SK-MEL-5 (cell line): ENCODE results near the gene HNRNPH2. TPM values are rescaled to one million over a fixed set of nuclear protein-coding genes. Genes with fewer than 3 reads are reported as not detected.
A peak's percentile ranks its signal among the peaks of the same experiment; 100 is the strongest.

Source experiments
- DNase-seq: peaks from one replicate; pipeline ENCODE4 v3.0.0-alpha.2; 2016; ENCODE audit warnings: low read depth, low spot score
- in situ Hi-C: cut with HindIII; loops from 2 replicates; pipeline ENCODE4 v1.10.0; 2016; ENCODE audit warnings: low sequenced_read_pairs, high pct_unique_total_duplicates, low pct_unique_long_range_greater_than_20kb
- polyA plus RNA-seq, 2 experiments: library from polyadenylated mRNA; depleted of rRNA; stranded (reverse); fragments of >200 nt; gene quantifications; 2 replicates each; pipeline ENCODE4 v1.2.3, GENCODE V29; 2015
- total RNA-seq: library from RNA; depleted of rRNA; stranded (reverse); fragments of >200 nt; shearing (Covaris generic); gene quantifications from 2 replicates; pipeline ENCODE4 v1.2.3, GENCODE V29; 2014; rRNA removed

HNRNPH2 gene, protein sequence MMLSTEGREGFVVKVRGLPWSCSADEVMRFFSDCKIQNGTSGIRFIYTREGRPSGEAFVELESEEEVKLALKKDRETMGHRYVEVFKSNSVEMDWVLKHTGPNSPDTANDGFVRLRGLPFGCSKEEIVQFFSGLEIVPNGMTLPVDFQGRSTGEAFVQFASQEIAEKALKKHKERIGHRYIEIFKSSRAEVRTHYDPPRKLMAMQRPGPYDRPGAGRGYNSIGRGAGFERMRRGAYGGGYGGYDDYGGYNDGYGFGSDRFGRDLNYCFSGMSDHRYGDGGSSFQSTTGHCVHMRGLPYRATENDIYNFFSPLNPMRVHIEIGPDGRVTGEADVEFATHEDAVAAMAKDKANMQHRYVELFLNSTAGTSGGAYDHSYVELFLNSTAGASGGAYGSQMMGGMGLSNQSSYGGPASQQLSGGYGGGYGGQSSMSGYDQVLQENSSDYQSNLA
- total RNA-seq: 70.7 and 79.3 TPM in 2 replicates
- 69.0 and 72.3 TPM in 2 replicates for polyA plus RNA-seq (2015; cell fraction: cytosol; rRNA removed)
- 29.8 and 33.8 TPM in 2 replicates for polyA plus RNA-seq (2015; cell fraction: nucleus; rRNA removed)

DNA sequence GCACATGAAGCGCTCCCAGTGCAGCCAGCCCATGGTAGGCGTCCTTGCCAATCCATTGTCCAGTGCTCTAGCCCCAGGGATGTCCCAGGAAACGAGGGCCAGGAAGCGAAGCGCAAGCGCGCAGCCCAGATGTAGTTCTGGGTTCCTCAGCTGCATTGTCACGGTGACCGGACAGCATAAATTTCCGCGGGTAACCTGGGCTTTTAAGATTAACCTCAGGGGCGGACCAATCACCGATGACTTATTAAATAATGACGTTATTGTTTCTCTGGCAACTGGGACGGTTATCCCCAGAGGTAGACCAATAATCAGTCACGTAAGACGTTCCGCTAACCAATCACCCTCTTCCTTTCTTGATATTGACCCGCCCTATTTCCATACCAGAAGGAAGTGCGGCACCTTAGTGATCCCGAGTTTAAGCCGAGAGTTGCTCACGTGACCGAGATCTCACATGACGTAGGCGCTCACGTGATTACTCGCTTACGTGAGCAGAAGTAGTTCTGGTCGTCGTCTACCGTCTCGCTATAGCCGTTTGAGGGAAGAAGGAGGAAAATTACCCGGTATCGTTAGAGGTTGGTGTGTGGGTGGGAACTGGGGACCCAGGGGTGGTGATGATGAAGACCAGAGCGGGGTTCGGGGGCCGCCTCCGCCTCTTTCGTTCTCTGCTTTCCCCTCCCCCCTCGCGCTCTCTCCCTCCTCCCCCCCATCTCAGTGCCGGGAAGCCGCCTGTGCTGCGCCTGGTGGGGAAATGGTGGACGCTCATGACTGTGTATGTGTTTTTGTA, at the start of gene HNRNPH2, which contains the start of gene GLA:
TSS of gene HNRNPH2 (plus strand) at position 475 of the 784 bp plus-strand sequence. CDS start 3,767 bp downstream, outside the sequence.
TSS of gene GLA (minus strand) at position 178 of the 784 bp plus-strand sequence. CDS start at position 156, 22 bp downstream.
- peak; percentile 98 for DNase-seq
- in situ Hi-C loops: no loop called here

DNA sequence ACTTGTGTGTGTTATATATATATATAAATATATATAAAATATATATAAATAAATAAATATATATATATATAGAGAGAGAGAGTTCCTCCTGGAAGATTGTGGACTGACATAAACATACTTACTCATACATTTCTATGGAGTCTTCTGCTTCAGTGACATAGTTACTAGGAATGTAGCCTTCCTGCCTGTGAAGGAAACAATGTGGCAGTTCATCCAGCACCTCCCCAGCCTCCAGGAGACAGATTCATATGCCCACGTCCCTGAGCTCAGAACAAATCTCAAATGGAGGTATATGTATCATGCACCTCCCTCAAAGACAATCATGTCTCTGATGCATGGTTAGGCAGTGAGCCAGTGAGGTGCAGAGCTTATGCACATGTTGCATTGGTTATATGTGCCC, 48.1 kb upstream of the HNRNPH2 start:
- DNase-seq: no peak
- in situ Hi-C loops: no loop called here

DNA sequence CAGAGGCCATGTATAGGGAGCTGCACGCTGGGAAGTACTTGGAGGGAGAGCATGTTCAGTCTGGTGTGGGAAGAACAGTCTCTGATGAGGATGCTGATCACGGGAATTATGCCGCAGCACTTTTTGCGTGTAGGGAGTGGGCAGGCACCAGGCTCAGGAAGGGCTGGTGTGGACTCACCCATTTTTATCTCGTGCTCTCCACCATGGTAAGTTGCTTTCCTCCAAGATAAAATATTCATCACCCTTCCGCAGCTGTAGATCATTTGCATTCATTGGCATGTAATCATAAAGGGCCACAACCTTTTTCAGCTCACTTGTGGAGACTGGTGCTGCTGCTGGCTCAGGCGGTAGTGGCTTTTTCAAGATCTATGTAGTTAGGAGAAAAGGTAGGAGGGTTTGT, 47.6 kb upstream of the HNRNPH2 start:
- no peak for DNase-seq
- in situ Hi-C loops: no loop called here

DNA sequence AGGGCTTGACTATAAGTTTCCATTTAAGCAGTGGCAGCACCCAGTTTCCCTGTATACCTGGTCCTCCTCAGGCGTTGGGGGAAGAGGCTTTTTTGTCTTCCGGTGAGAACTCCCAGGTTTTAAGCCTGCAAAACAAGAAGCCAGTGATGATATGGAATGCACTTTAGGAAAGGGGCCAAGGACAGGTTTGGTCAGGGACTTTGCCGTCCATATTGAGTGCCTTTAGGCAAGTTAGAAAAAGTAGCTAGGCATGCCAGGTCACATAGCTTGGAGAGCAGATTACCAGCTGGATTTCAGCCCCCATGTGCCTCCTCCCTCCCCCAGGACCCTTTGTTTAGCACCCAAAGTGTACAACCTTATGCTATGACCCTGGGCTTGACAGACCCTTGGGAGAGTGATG, 45.9 kb upstream of the HNRNPH2 start:
- in situ Hi-C loops: no loop called here

DNA sequence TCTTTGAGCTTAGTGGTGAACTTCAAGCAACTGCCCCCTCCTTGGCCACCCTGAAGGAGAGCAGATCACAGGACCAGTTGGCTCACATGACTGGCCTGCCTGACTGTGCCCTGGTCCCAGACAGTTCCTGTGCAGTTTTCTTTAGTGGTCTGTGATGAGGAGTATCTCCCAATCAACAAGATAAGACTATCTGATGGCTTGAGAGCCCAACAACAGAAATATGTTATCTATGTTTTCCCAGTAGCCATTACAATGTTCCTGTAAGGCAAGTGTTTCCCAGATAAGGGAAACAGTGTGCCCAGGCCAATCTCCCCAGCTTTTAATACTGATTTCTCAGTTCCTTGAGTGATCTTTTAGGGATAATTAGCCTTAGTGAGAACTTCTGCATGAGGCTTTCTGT, 45.3 kb upstream of the HNRNPH2 start:
- in situ Hi-C loops: no loop called here
- DNase-seq: peak; percentile 22

More for the DNA sequence above, 45.9 kb upstream of the HNRNPH2 start:
- DNase-seq: no peak

DNA sequence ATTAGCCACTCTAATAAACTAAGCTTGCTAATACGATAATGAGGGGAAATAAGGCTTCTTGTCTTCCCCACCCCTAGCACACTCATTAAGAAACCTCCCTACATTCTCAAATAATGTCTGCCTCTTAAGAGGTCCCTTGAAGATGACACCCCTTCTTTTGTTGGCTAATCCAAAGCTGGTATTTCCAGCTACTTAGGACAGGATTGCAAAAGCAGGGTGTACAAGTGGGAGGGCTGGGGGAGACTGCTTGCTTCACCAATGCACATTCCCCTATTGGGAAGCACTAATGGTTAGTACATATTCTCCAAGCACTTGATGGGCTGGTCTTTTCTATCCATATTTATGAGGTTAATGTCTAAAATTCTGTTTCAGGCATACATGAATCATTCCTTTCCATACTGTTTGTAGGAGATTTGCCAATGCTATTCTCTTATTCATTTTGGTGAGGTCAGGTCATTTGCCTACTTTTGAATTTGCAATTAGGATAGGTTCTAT, 42.7 kb upstream of the HNRNPH2 start:
- in situ Hi-C loops: no loop called here
- no peak for DNase-seq

DNA sequence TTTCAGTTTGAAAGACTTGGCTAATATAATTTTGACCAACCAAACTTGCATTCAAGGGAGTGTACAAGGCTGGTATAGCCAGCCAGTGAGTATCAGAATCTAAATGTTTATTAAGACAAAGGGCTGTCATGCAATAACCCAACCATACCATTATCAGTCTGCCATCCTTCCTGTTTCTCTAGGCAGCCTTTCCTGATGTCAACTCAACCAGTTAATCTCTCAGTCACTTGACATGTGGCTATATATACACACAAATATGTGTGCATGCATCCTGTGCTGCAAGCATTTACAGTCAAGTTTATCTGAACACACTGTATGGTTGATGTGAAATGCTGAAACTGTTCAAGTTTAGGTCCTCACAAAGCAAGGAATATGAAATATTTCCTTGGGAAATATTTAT, 39.2 kb upstream of the HNRNPH2 start:
- in situ Hi-C loops: no loop called here
- no peak for DNase-seq

DNA sequence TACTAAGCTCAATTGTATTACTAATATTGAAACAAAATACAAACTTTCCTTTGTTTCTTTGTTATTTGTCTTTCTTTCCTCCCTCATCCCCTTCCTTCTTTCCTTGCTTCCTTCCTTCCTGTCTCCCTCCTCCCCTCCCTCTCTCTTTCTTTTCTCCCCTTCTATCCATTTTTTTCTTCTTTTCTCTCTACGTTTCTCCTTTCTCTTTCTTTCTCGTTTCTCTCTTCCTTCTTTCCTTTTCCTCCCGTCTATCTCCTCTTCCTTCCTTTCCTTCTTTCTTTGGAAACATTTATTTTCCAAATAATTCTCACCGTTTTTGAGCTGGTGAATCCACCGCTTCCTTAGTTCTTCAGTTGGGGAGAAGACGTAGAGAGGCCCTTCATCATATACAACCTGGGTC, 38.3 kb upstream of the HNRNPH2 start:
- in situ Hi-C loops: no loop called here

DNA sequence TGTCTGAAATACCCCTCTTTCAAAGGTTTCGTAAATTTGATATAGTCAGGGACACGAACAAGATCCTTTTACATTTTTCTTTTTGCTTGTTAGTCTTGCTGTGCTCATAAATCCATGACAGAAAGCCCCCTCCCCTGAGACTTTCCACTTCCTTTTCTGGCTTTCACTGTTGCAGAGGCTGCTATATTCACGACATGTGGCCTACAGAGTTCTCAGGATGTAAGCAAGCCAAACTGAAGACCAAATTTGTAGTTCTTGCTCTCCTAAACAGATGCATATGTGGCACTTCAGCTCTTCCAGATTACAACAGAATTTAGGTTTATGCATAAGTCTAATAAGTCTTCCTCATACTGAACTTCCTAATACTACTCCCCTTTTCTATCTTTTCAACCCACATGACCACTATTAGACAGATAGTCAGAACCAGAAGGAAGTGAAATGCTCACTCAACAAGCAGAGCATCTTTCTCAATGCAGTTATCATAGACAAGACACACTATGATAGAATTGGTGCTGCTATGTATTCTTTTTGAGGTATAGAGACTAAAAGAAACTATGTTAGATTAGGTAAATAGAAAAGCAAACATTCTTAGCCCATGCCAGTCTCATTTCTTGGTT, 37.0 kb upstream of the HNRNPH2 start:
- in situ Hi-C loops: no loop called here
- no peak for DNase-seq

More for the DNA sequence above, 38.3 kb upstream of the HNRNPH2 start:
- DNase-seq: no peak

DNA sequence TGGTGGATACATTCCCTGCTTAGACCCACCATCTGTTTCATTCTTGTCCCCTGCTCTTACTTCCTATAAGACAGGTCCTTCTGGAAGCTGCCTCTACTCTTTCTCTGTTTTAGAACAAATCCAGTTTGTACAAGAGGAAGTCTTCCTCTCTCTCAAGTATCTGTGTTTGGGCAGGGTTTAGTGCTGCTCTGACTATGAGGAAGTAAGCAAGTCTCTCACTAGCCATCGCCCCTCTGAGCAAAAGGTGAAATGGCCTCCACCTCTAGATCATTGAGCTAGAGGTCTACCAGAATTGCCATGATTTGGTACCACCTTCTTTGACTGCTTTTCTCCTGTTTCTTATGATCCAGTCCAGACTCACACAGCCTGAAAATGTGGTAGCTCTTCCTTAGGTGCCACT, 30.5 kb upstream of the HNRNPH2 start:
- in situ Hi-C loops: no loop called here
- no peak for DNase-seq

DNA sequence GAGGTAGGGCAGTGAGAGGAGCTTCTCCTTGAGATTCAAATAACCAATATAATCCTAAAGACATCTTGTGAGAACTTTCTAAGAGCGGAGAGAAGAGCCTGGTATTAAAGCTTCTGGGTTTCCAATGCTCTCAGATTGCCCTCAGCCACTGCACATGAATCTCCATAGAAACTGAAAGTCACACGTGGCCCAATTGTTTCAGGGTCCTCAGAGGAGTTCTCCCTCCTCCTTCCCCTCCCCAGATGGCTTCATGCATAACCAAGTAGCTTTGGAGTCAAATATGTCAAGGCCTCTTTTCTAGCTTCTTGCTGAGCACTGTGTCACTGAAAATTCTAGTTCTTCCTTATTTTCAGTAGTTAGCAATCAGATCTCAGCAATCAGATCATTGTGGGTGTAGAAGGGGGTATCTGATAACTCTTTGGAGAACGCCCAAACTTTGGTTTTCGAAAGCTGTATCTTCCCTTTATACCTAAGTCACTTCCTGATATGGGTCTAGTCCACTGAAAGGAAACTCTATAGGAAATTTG, 24.3 kb upstream of the HNRNPH2 start:
- in situ Hi-C loops: no loop called here
- DNase-seq: no peak

DNA sequence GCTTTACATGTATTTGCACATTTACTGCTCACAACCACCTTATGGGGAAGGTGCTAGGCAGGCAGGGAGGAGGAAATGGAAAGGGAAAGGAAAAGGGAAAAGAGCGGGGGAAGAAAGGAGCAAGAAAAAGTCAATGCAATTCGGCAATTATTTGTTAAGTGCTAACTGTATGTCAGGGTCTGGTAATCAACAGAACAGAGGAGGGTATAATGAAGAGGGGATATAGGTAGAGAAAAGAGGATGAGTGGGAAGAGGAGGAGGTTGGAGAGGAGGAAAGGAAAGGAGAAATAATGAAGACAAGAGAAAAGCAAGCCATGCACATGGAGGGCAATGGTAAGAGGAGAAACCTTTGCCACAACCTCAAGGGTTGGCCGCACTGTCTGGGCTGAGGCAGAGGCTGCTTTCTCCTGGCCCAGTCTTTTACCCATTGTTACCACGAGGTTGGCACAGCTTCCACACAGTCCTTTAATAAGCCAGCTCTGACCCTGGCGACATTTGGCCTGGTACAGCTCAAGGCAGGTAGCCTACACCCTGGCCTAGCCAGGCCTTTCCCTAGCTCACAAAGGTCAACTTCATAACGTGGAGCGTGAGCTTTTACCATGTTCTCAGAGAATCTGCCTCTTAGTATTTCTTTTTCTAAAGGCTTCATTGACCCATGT, 22.9 kb upstream of the HNRNPH2 start:
- no peak for DNase-seq
- in situ Hi-C loops: no loop called here

DNA sequence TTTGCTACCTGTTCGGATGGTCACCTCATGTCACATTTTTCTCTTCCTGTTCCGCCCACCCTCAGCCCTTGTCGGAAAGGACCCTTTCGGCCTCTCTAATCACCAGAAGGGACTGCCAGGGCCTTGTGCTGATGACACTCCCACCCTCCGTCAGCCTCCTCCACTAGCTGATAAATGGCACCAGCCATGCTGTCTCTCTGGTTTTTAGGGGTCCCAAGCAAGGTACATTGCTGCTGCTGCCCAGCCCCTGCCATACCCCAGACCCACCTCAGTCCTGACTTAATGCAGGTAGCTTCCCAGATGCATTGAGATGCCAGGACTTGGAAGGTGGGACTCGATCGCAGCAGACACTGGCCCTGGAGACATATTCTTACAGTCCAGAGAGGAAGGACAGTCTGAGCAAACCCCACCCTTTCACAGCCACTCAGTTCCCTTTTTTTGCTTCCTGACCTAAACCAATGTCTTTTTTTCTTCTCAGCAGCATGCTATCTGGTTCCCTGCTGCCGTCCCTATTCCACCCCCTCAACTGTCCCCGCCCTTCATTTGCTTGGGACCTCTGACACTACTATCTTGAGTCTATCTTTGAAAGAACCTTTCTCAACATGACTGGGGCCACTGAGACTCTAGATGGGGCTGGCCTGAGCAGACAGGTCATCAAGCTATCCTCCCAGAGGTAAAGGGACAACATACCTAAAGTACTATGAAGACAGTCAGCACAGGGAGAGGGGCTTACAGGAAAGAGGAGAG, 22.1 kb upstream of the HNRNPH2 start, which contains the start of gene BTK:
TSS of gene BTK (minus strand) at position 397 of the 747 bp plus-strand sequence. CDS start 10,907 bp downstream, outside the sequence.
- no peak for DNase-seq
- in situ Hi-C loops: no loop called here

DNA sequence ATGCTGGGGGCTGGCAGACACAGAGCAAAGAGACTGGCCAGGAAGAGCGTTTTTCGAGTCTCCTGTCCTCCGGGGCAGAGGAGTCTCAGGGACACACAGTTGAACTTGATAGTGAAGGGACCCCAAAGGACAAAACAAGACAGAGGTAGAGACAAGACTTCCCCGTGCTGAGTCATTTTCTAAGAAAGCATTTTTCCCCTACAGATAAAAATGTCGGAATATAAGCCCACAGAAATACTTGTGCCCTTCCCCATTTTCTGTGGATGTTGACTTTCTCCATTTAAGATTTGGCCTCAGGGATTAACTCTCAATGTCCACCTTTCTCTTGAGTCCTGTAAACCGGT, 21.5 kb upstream of the HNRNPH2 start:
- DNase-seq: no peak
- in situ Hi-C loops: no loop called here

DNA sequence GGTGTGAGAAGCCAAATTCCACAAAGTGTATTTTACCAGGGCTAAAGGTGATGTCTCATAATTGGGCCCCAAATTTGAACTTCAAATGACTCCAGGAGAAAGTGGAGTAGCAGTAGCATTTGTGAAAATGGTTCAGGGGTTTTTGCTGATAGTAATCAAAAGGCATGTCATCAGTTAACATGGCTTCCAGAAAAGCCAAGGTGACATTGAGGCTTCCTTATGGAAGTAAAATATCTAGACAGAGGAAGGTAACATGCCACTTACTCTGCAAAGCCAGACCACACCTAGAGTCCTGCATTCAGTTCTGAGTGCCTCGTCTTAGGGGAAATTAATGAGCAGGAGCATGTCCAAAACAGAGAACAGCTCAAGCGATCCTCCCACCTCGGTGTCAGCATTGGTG, 19.4 kb upstream of the HNRNPH2 start:
- DNase-seq: no peak
- in situ Hi-C loops: no loop called here

DNA sequence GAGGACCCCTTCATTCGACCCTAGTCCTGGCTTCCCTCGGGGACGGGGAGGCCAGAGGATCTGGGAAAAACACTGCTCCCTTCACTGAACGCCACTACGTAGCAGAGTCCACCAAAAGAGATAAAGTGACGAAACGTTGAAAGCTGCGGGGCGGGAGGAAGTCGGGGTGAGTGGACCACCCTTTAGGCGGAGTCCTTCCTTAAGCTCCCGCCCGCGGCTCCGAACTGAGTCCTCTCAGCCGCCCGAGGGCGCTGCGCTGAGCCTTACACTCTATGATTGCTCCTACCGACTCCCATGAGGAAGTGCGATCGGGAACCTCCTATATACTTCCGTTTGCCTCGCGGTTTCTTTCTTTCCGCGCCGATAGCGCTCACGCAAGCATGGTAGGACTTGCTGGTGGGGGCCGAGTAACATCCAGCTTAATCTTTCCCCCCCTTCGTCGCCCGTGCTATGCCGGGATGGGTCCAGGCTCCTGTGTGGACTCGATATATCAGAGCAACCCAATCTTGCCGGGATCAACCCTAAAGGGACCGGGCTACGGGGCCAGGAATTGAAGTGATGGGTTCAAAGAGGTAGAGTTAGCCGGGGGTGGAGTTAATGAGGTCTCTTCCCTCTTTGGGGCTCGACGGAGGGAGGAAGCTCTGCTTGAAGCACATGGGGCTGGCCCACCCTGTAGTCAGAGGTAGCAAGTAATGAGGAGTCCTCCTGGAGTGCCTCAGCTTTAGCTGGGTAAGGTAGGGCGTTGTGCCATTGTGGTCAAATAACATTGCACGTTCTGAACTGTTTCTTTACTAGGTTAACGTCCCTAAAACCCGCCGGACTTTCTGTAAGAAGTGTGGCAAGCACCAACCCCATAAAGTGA, 17.1 kb upstream of the HNRNPH2 start, which contains the start of gene RPL36A:
TSS of gene RPL36A (plus strand) at position 348 of the 862 bp plus-strand sequence. CDS start at position 381, 33 bp downstream.
- DNase-seq: peak; percentile 92
- in situ Hi-C loops: no loop called here
